Right hindlimb (tissue), 1 donor: ENCODE data around the gene KIAA1210.

Source experiments
- DNase-seq: peaks from one replicate; pipeline ENCODE4 v3.0.0-alpha.2; 2018

KIAA1210 gene

GRCh38 chrX:119127650-119128049, at the start of gene KIAA1210:
KIAA1210 (minus strand) TSS chrX:119127812; CDS start chrX:119123642, 4,170 bp downstream.
- DNase-seq: no peak

- DNase-seq: no peak
Observed at GRCh38 chrX:119177278-119177677, 49.7 kb upstream of the KIAA1210 start.

GRCh38 chrX:119174900-119175299, 47.3 kb upstream of the KIAA1210 start:
- no peak for DNase-seq

GRCh38 chrX:119168104-119168503, 40.5 kb upstream of the KIAA1210 start:
- no peak for DNase-seq

GRCh38 chrX:119158226-119158625, 30.6 kb upstream of the KIAA1210 start:
- no peak for DNase-seq

GRCh38 chrX:119156241-119156640, 28.6 kb upstream of the KIAA1210 start:
- DNase-seq: no peak

- no peak for DNase-seq
Observed at GRCh38 chrX:119155416-119156035, 27.9 kb upstream of the KIAA1210 start.

- peak; percentile 35 for DNase-seq
Observed at GRCh38 chrX:119151051-119151380, 23.4 kb upstream of the KIAA1210 start.

- DNase-seq: no peak
Observed at GRCh38 chrX:119150163-119151050, 22.8 kb upstream of the KIAA1210 start.

- no peak for DNase-seq
Observed at GRCh38 chrX:119147486-119147885, 19.9 kb upstream of the KIAA1210 start.

GRCh38 chrX:119145241-119145653, 17.6 kb upstream of the KIAA1210 start:
- no peak for DNase-seq

GRCh38 chrX:119134466-119134865, 6.9 kb upstream of the KIAA1210 start:
- DNase-seq: no peak

GRCh38 chrX:119132961-119133360, 5.3 kb upstream of the KIAA1210 start:
- DNase-seq: no peak

GRCh38 chrX:119132316-119132715, 4.7 kb upstream of the KIAA1210 start:
- no peak for DNase-seq

- DNase-seq: no peak
Observed at GRCh38 chrX:119130911-119131310, 3.3 kb upstream of the KIAA1210 start.

- no peak for DNase-seq
Observed at GRCh38 chrX:119121341-119121740, 6.3 kb downstream of the KIAA1210 start.

- peak; percentile 59 for DNase-seq
Observed at GRCh38 chrX:119118780-119119395, 8.7 kb downstream of the KIAA1210 start.

- no peak for DNase-seq
Observed at GRCh38 chrX:119107206-119107605, 20.4 kb downstream of the KIAA1210 start.

GRCh38 chrX:119105826-119106225, 21.8 kb downstream of the KIAA1210 start:
- no peak for DNase-seq

- no peak for DNase-seq
Observed at GRCh38 chrX:119101168-119101567, 26.4 kb downstream of the KIAA1210 start.

GRCh38 chrX:119095936-119096335, 31.7 kb downstream of the KIAA1210 start:
- DNase-seq: no peak

- DNase-seq: no peak
Observed at GRCh38 chrX:119094819-119095218, 32.8 kb downstream of the KIAA1210 start.

GRCh38 chrX:119093991-119094735, 33.4 kb downstream of the KIAA1210 start:
- DNase-seq: no peak
